ENCODE data around the gene LDLRAD4.

The LDLRAD4 gene

DNA sequence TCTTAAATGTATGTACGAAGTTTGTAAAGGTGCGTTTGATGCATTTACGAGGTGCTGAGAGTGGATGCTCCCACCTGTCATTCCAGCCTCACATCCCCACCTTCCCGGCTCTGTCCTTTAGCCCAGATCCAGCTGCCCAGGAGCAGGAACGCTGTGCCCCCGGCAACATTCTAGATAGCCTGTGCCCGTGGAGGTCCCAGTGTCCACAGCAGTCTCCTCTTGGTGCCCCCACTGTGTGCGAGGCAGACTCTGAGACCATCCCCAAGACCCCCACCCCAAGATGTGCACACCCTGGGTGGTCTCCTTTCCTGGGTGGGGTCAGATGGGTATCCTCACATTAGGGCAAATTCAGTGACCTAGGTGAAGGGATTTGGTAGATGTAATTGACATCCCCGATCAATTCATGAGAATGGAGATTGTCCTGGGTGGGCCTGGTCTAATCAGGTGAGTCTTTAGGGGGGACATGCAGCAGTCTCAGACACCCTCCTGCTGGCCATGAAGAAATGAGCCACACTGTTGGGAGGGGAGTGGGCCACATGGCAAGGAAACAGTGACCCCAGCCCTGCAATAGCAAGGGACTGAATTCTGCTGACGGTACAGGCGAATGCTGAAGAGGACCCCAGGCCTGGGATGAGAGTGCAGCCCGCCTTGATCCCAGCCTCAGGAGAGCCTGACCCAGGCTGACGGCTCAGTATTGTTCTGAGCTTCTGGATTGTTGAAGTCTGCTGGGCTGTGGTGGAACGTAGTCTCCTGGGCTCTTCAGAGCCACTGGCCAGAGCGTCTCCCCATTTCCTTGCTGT lies 304.5 kb downstream of the LDLRAD4 start:
- no peaks in the 10 kb centered on the region for H3K4me1 ChIP-seq (ENCODE audit: control insufficient read depth in 2 of 2, insufficient read depth in 2 of 2, low read length in 2 of 2)
- no peaks in the 10 kb centered on the region for H3K9me3 ChIP-seq (ENCODE audit: control insufficient read depth in 2 of 2, low read length in 2 of 2)
- H3K27ac ChIP-seq (ENCODE audit: low read depth in 2 of 2, low read length in 2 of 2) = no peak overlapping the region
- no peaks in the 10 kb centered on the region for H3K27me3 ChIP-seq (ENCODE audit: control insufficient read depth in 2 of 2, insufficient read depth in 2 of 2, low read length in 2 of 2)
- no peak overlapping the region for H3K9ac ChIP-seq (ENCODE audit: low read depth in 1 of 2, low read length in 2 of 2)
- no peaks in the 10 kb centered on the region for H3K36me3 ChIP-seq (ENCODE audit: control insufficient read depth in 2 of 2, insufficient read depth in 2 of 2, low read length in 2 of 2)
- no peak overlapping the region for H3K4me3 ChIP-seq (ENCODE audit: low read length in 2 of 2)

DNA sequence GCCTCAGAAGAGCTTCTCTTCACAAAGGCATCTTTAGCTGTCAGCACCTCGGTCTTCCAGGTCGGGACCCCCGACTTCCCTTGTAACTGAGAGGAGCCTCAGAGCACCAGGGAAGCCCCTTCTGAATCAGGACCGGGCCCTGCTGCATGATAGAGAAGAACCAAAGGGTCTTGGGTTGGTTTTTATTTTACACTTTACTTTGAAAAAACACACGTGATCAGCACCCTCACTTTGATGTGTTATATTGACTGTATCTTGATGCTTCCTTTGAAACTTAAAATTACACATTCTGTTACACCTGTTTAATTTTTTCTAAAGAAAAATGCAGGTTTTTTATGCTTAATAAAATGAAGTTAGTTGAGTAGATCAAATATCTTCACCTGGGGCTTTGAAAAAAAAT lies 305.5 kb downstream of the LDLRAD4 start:
- no peak overlapping the region for H3K27ac ChIP-seq (ENCODE audit: low read depth in 2 of 2, low read length in 2 of 2)
- H3K27me3 ChIP-seq (ENCODE audit: control insufficient read depth in 2 of 2, insufficient read depth in 2 of 2, low read length in 2 of 2) = no peaks in the 10 kb centered on the region
- H3K4me1 ChIP-seq (ENCODE audit: control insufficient read depth in 2 of 2, insufficient read depth in 2 of 2, low read length in 2 of 2) = no peaks in the 10 kb centered on the region
- no peak overlapping the region for H3K4me3 ChIP-seq (ENCODE audit: low read length in 2 of 2)
- H3K9ac ChIP-seq (ENCODE audit: low read depth in 1 of 2, low read length in 2 of 2) = no peak overlapping the region
- no peaks in the 10 kb centered on the region for H3K9me3 ChIP-seq (ENCODE audit: control insufficient read depth in 2 of 2, low read length in 2 of 2)
- no peaks in the 10 kb centered on the region for H3K36me3 ChIP-seq (ENCODE audit: control insufficient read depth in 2 of 2, insufficient read depth in 2 of 2, low read length in 2 of 2)

DNA sequence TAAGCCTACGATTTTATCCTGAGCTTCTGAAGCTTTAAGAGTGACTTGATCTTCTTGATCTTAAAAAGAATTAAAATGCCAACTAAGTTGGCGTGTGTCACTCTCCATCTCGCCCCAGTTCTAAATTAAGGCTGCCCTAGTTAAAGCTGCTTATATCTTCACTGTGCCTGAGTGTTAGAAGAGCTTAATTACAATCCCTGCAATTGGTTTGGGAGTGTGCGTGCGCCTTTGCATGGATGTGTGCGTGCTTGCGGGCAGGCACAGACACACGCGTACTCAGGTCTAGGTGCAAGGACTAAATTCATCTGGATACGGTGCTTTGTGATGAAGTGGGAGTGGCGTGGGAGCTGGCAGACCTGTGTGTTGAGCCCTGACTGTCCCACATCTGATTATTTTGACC lies 306.3 kb downstream of the LDLRAD4 start:
- H3K27me3 ChIP-seq (ENCODE audit: control insufficient read depth in 2 of 2, insufficient read depth in 2 of 2, low read length in 2 of 2) = no peaks in the 10 kb centered on the region
- H3K27ac ChIP-seq (ENCODE audit: low read depth in 2 of 2, low read length in 2 of 2) = no peak overlapping the region
- H3K4me3 ChIP-seq (ENCODE audit: low read length in 2 of 2) = no peak overlapping the region
- H3K9ac ChIP-seq (ENCODE audit: low read depth in 1 of 2, low read length in 2 of 2) = no peak overlapping the region
- no peaks in the 10 kb centered on the region for H3K36me3 ChIP-seq (ENCODE audit: control insufficient read depth in 2 of 2, insufficient read depth in 2 of 2, low read length in 2 of 2)
- H3K9me3 ChIP-seq (ENCODE audit: control insufficient read depth in 2 of 2, low read length in 2 of 2) = no peaks in the 10 kb centered on the region
- no peaks in the 10 kb centered on the region for H3K4me1 ChIP-seq (ENCODE audit: control insufficient read depth in 2 of 2, insufficient read depth in 2 of 2, low read length in 2 of 2)

DNA sequence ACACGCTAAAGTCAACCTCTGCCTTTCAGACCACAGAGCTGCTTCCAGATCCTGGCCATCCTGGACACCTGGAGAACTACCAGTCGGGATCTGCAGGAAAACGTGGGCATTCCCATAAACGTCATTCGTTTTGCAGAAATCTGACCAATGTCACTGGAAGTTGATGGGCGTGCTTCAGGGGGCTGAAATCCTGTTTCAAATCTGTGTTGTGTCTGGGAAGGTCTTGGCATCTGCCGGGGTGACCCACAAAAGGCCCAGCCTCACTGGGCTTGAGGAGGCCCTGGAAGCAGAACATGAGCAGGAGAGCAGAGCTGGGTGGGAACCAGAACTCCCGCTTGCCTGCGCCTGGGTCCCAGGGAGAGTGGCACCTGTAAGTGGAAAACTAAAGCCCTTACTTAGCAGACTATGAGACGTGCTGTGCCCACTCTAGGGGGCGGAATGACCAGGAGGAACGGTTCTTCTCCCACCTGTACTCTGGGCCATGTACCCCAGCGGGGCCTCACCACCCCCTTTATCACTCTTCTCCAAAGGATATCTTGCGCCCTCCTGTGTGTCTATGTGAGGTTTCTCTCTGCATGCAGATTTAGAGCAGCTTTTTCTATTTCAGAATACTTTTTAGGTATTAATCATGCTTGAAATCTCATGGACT lies 306.9 kb downstream of the LDLRAD4 start:
- Histone ChIP-seq H3K4me1 (ENCODE audit: control insufficient read depth in 2 of 2, insufficient read depth in 2 of 2, low read length in 2 of 2) (no peaks in the 10 kb centered on the region), H3K27ac (ENCODE audit: low read depth in 2 of 2, low read length in 2 of 2) (no peak overlapping the region)

DNA sequence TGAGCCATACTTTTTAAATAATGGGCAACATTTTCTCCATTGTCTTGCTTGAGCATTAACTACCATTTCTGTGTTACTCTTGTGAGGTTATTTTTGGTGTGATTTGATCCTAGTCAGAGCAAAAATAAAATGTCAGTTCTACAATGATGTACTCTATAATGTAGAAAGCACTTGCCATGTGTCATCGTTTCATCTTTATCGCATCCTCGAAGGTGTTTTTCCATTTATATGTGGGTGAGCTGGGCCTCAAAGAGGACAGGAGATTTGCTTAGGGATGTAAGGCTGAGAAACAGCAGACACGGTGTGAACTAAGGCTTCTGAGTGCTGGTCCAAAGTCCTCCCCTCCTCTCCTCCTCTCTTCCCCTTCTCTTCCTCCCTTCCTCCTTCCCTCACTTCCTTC lies 308.0 kb downstream of the LDLRAD4 start:
- Histone ChIP-seq H3K9ac (ENCODE audit: low read depth in 1 of 2, low read length in 2 of 2) (no peak overlapping the region), H3K4me1 (ENCODE audit: control insufficient read depth in 2 of 2, insufficient read depth in 2 of 2, low read length in 2 of 2) (peaks cover 0 to 3% of the 10 kb centered on the region in 2 donors), H3K9me3 (ENCODE audit: control insufficient read depth in 2 of 2, low read length in 2 of 2) (no peaks in the 10 kb centered on the region), H3K27ac (ENCODE audit: low read depth in 2 of 2, low read length in 2 of 2) (no peak overlapping the region), H3K27me3 (ENCODE audit: control insufficient read depth in 2 of 2, insufficient read depth in 2 of 2, low read length in 2 of 2) (no peaks in the 10 kb centered on the region), H3K4me3 (ENCODE audit: low read length in 2 of 2) (no peak overlapping the region), H3K36me3 (ENCODE audit: control insufficient read depth in 2 of 2, insufficient read depth in 2 of 2, low read length in 2 of 2) (no peaks in the 10 kb centered on the region)

More for the DNA sequence above, 306.9 kb downstream of the LDLRAD4 start:
- H3K9ac ChIP-seq (ENCODE audit: low read depth in 1 of 2, low read length in 2 of 2) = no peak overlapping the region
- H3K27me3 ChIP-seq (ENCODE audit: control insufficient read depth in 2 of 2, insufficient read depth in 2 of 2, low read length in 2 of 2) = no peaks in the 10 kb centered on the region
- no peak overlapping the region for H3K4me3 ChIP-seq (ENCODE audit: low read length in 2 of 2)
- H3K36me3 ChIP-seq (ENCODE audit: control insufficient read depth in 2 of 2, insufficient read depth in 2 of 2, low read length in 2 of 2) = no peaks in the 10 kb centered on the region
- H3K9me3 ChIP-seq (ENCODE audit: control insufficient read depth in 2 of 2, low read length in 2 of 2) = no peaks in the 10 kb centered on the region

DNA sequence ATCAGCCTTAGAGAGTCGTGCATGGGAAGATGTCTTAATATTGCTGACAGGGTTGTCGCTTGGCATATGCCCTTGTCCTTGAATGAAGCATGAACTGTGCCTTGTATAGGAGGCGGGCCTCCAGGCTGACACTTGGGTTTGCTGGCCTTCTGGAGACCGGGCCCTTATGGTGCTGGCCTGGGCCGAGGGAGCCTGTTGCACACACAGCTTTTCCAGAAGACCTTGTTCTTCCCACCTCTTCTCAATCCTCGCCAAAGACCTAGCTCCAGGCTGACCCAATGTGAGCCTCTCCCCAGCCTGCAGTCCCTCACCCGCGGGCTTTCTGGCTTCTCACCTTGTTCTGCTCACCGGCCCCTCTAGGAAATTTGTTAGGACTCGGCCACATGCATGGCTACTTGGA lies 308.7 kb downstream of the LDLRAD4 start:
- Histone ChIP-seq H3K27me3 (ENCODE audit: control insufficient read depth in 2 of 2, insufficient read depth in 2 of 2, low read length in 2 of 2) (no peaks in the 10 kb centered on the region), H3K4me3 (ENCODE audit: low read length in 2 of 2) (no peak overlapping the region), H3K27ac (ENCODE audit: low read depth in 2 of 2, low read length in 2 of 2) (no peak overlapping the region), H3K4me1 (ENCODE audit: control insufficient read depth in 2 of 2, insufficient read depth in 2 of 2, low read length in 2 of 2) (peaks cover 0 to 3% of the 10 kb centered on the region in 2 donors), H3K36me3 (ENCODE audit: control insufficient read depth in 2 of 2, insufficient read depth in 2 of 2, low read length in 2 of 2) (no peaks in the 10 kb centered on the region), H3K9ac (ENCODE audit: low read depth in 1 of 2, low read length in 2 of 2) (no peak overlapping the region), H3K9me3 (ENCODE audit: control insufficient read depth in 2 of 2, low read length in 2 of 2) (no peaks in the 10 kb centered on the region)

DNA sequence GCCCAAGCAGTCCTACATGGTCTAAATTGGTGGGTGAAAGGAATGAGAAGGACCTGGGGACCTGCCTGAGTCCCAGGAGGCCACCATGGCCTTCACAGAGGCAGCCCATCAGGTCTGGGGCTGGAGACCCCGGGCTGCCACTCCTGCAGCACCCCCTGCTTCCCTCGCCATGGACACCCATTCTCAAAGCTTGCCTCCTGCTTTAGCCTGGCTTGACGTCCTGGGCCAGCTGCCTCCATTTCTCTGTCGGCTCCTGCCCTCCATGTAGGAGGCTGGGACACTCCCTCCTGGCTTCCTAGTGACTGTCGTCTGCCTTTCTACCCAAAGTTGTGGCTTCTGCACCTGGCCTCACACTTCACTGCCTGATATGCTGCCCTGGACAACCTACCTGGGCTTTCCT lies 309.2 kb downstream of the LDLRAD4 start:
- Histone ChIP-seq H3K9me3 (ENCODE audit: control insufficient read depth in 2 of 2, low read length in 2 of 2) (no peaks in the 10 kb centered on the region), H3K4me1 (ENCODE audit: control insufficient read depth in 2 of 2, insufficient read depth in 2 of 2, low read length in 2 of 2) (peaks cover 0 to 3% of the 10 kb centered on the region in 2 donors), H3K27ac (ENCODE audit: low read depth in 2 of 2, low read length in 2 of 2) (no peak overlapping the region), H3K36me3 (ENCODE audit: control insufficient read depth in 2 of 2, insufficient read depth in 2 of 2, low read length in 2 of 2) (no peaks in the 10 kb centered on the region), H3K4me3 (ENCODE audit: low read length in 2 of 2) (no peak overlapping the region), H3K9ac (ENCODE audit: low read depth in 1 of 2, low read length in 2 of 2) (no peak overlapping the region), H3K27me3 (ENCODE audit: control insufficient read depth in 2 of 2, insufficient read depth in 2 of 2, low read length in 2 of 2) (no peaks in the 10 kb centered on the region)

DNA sequence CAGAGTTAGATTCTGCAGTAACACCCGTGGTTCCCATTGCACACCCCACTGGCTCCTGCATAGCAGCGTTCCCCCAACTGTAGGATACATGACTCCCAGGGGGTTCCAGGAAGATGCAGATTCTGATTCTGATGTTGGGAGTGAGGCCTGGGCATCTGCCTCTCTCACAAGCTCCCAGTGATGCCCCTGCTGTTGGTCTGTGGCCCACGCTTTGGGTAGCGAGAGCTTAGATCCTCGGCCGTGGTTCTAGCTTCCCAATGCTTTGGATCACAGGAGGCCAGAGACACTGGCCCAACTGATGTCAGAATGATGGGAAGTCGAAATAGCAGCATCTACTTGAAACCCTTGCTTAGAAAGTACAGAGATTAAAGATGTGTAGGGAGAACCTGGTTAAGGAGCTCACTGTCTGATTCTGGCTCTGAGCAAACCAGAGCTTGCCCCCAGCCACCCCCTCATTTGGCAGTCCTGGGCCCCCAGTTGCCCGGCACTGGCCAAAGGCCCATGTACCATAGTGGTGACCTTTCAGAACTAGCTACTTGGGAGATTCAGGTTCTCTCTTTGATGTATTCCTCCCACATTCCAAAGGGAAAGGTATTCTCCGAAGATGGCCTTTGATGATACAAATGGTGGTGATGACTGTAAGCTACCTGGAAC lies 310.3 kb downstream of the LDLRAD4 start:
- Histone ChIP-seq H3K27ac (ENCODE audit: low read depth in 2 of 2, low read length in 2 of 2) (no peak overlapping the region), H3K27me3 (ENCODE audit: control insufficient read depth in 2 of 2, insufficient read depth in 2 of 2, low read length in 2 of 2) (no peaks in the 10 kb centered on the region)

DNA sequence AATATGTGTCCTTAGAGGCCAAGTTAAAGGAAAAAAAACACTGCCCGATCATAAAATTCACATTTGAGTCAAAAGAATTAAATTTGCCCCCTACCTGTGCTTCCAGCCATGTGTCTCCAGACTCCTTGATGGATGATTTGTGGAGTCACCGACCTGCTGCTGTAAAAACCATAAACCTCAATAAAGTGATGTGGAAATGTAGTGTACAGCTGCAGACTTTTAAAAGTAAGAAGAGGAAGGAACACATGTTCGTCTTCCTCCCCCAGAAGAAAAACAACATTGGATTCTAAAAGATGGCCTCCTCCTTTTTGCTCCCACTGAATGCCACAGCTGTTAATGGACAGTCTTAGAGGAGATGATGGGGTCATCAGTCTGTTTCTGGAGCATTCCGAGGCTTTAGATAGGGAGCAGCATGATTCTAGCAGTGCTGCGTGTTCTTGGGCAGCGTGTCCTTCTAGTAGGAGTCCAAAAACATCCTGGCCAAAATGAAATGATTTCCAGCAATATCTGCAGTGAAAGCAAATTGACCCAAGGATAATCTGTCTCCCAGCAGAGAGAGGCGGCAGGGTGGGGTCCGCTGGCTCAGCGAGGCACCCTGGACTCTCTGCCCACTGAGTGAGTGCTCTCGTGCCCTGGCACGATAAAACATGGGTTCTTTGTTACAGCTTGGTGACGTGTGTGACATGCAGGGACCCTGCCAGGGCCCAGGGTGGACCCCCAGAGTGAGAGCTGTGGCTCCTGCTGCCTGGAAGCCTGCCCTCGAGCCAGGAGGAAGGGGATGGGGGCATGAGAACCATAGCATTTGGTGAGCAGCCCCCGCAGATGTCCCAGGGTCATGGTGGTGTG lies 311.7 kb downstream of the LDLRAD4 start:
- no peak overlapping the region for H3K9ac ChIP-seq (ENCODE audit: low read depth in 1 of 2, low read length in 2 of 2)
- H3K4me1 ChIP-seq (ENCODE audit: control insufficient read depth in 2 of 2, insufficient read depth in 2 of 2, low read length in 2 of 2) = peaks cover 0 to 3% of the 10 kb centered on the region in 2 donors
- H3K9me3 ChIP-seq (ENCODE audit: control insufficient read depth in 2 of 2, low read length in 2 of 2) = no peaks in the 10 kb centered on the region
- H3K27me3 ChIP-seq (ENCODE audit: control insufficient read depth in 2 of 2, insufficient read depth in 2 of 2, low read length in 2 of 2) = no peaks in the 10 kb centered on the region
- H3K4me3 ChIP-seq (ENCODE audit: low read length in 2 of 2) = no peak overlapping the region
- H3K36me3 ChIP-seq (ENCODE audit: control insufficient read depth in 2 of 2, insufficient read depth in 2 of 2, low read length in 2 of 2) = no peaks in the 10 kb centered on the region
- no peak overlapping the region for H3K27ac ChIP-seq (ENCODE audit: low read depth in 2 of 2, low read length in 2 of 2)

More for the DNA sequence above, 310.3 kb downstream of the LDLRAD4 start:
- H3K4me1 ChIP-seq (ENCODE audit: control insufficient read depth in 2 of 2, insufficient read depth in 2 of 2, low read length in 2 of 2) = peaks cover 0 to 3% of the 10 kb centered on the region in 2 donors
- H3K9ac ChIP-seq (ENCODE audit: low read depth in 1 of 2, low read length in 2 of 2) = no peak overlapping the region
- no peak overlapping the region for H3K4me3 ChIP-seq (ENCODE audit: low read length in 2 of 2)
- no peaks in the 10 kb centered on the region for H3K9me3 ChIP-seq (ENCODE audit: control insufficient read depth in 2 of 2, low read length in 2 of 2)
- H3K36me3 ChIP-seq (ENCODE audit: control insufficient read depth in 2 of 2, insufficient read depth in 2 of 2, low read length in 2 of 2) = no peaks in the 10 kb centered on the region
